NCI-H748 (cell line): Measurements from ENCODE around the gene SLC9A6.
"Not testable (repeated sequence)": the region's sequence is repeated elsewhere in the genome, so short reads cannot be mapped to it uniquely, and the experiment has no call there.

Experiments used
- DNase-seq: peaks from one replicate; lab custom pipeline; 2025; ENCODE audit not compliant: unreplicated experiment; lab: John Stamatoyannopoulos, UW

SLC9A6 gene

GRCh38 chrX:136028383-136028984, 43.2 kb downstream of the SLC9A6 start:
- DNase-seq: peak; percentile 49

- no peak for DNase-seq
Observed at GRCh38 chrX:136029766-136030165, 44.5 kb downstream of the SLC9A6 start.

GRCh38 chrX:136030303-136031191, 45.3 kb downstream of the SLC9A6 start:
- DNase-seq: no peak

- no peak for DNase-seq
Observed at GRCh38 chrX:136031626-136032025, 46.4 kb downstream of the SLC9A6 start.

GRCh38 chrX:136032370-136032769, 47.1 kb downstream of the SLC9A6 start:
- DNase-seq: no peak

- DNase-seq: no peak
Observed at GRCh38 chrX:136034668-136035067, 49.4 kb downstream of the SLC9A6 start.

- no peak for DNase-seq
Observed at GRCh38 chrX:136035663-136036062, 50.4 kb downstream of the SLC9A6 start.

GRCh38 chrX:136039485-136039884, 54.2 kb downstream of the SLC9A6 start:
- no peak for DNase-seq

GRCh38 chrX:136039968-136040367, 54.7 kb downstream of the SLC9A6 start:
- DNase-seq: no peak

GRCh38 chrX:136041254-136041812, 56.1 kb downstream of the SLC9A6 start:
- DNase-seq: no peak

GRCh38 chrX:136045008-136045407, 59.8 kb downstream of the SLC9A6 start:
- no peak for DNase-seq

- DNase-seq: no peak
Observed at GRCh38 chrX:136046295-136047015, 61.2 kb downstream of the SLC9A6 start.

GRCh38 chrX:136047016-136047642, 61.9 kb downstream of the SLC9A6 start:
- no peak for DNase-seq

- no peak for DNase-seq
Observed at GRCh38 chrX:136047969-136048368, 62.7 kb downstream of the SLC9A6 start.

GRCh38 chrX:136048446-136048845, 63.2 kb downstream of the SLC9A6 start:
- no peak for DNase-seq

- DNase-seq: no peak
Observed at GRCh38 chrX:136049608-136050007, 64.4 kb downstream of the SLC9A6 start.

GRCh38 chrX:136050875-136051274, 65.6 kb downstream of the SLC9A6 start:
- DNase-seq: not testable (repeated sequence)

GRCh38 chrX:136051611-136052010, 66.4 kb downstream of the SLC9A6 start:
- DNase-seq: no peak

GRCh38 chrX:136055651-136056221, 70.5 kb downstream of the SLC9A6 start:
- DNase-seq: no peak

GRCh38 chrX:136057567-136057966, 72.3 kb downstream of the SLC9A6 start:
- no peak for DNase-seq

- DNase-seq: no peak
Observed at GRCh38 chrX:136059350-136059749, 74.1 kb downstream of the SLC9A6 start.
